Neural progenitor cell (in vitro differentiated cells): Measurements from ENCODE around the gene TMEM240.

Experiments
- EZH2 ChIP-seq: fragments of 200-600 bp; sonication (generic); IDR thresholded peaks from 2 replicates; pipeline ENCODE4 v1.6.1; 2017; ENCODE audit warnings: antibody characterized with exemption, mild to moderate bottlenecking, moderate library complexity
- TF ChIP-seq, protein P1 (sequence below): fragments of 200-600 bp; sonication (generic); IDR thresholded peaks from 2 replicates; pipeline ENCODE4 v1.5.1; 2017; ENCODE audit warnings: antibody characterized with exemption, mild to moderate bottlenecking

DNA sequence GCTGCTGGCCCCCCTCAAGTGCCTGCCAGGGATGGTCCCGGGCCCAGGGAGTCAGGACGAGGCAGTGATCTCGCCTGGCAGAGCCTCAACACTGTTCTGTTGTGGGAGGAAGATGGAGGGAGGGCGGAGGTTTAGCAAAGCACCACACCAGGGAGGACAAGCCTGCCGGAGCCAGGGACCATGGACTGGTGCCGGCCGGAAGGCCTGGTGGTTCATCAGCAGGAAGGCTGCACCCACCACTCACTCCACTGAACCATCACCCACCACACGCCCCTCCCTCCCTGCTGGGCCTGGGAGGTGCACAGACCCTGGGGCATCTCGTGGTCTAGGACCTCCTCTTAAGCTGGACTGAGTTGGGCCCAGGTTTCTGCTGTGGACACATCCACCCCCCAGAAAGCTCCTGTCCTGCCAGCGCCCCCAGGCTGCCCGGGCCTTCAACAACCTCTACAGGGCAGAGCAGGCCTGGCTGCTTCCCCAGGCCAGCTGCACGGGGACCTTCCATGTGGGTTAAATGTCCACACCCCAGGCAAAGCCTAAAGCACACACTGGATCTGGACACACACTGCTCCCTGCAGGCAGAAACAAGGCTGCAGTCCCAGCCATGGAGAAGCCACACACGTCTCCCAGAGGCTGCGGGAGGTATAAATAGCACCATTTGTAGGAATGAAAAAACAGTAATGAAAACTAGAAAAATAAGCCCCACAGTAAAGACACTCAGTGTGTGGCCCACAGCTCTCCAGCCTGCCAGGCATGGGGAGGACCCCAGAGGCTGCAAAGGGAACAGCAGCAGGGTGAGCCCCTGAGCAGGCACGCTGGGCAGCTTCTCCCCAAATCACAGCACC is 10.4 kb upstream of the TMEM240 start:
- TF ChIP-seq, protein P1, sequence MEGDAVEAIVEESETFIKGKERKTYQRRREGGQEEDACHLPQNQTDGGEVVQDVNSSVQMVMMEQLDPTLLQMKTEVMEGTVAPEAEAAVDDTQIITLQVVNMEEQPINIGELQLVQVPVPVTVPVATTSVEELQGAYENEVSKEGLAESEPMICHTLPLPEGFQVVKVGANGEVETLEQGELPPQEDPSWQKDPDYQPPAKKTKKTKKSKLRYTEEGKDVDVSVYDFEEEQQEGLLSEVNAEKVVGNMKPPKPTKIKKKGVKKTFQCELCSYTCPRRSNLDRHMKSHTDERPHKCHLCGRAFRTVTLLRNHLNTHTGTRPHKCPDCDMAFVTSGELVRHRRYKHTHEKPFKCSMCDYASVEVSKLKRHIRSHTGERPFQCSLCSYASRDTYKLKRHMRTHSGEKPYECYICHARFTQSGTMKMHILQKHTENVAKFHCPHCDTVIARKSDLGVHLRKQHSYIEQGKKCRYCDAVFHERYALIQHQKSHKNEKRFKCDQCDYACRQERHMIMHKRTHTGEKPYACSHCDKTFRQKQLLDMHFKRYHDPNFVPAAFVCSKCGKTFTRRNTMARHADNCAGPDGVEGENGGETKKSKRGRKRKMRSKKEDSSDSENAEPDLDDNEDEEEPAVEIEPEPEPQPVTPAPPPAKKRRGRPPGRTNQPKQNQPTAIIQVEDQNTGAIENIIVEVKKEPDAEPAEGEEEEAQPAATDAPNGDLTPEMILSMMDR: peak; percentile 39
- TF ChIP-seq EZH2: no peak
